ENCODE data around the gene PRPF4.
"Not testable (repeated sequence)": the region's sequence is repeated elsewhere in the genome, so short reads cannot be mapped to it uniquely, and the experiment has no call there.

PRPF4 gene

GRCh38 chr9:113231701-113232100 lies 43.8 kb upstream of the PRPF4 start:
- Histone ChIP-seq H3F3A (ENCODE audit: insufficient read depth, low read length) (no peaks in the 10 kb centered on the region), H3K27me3 (replicated peaks; ENCODE audit: insufficient read depth, low read length) (no peaks in the 10 kb centered on the region), H4K20me1 (ENCODE audit: insufficient read depth, low read length) (no peaks in the 10 kb centered on the region), H3K36me3 (replicated peaks; ENCODE audit: insufficient read depth, low read length) (no peaks in the 10 kb centered on the region), H3K4me1 (ENCODE audit: low read length) (no peaks in the 10 kb centered on the region), H2AFZ (ENCODE audit: low read length) (no peak overlapping the region), H3K4me2 (ENCODE audit: low read depth, low read length) (no peak overlapping the region), H3K9me3 (replicated peaks; ENCODE audit: insufficient read depth, low read length) (no peaks in the 10 kb centered on the region), H3K79me2 (ENCODE audit: low read length) (no peaks in the 10 kb centered on the region), H3K27ac (ENCODE audit: low read length) (no peak overlapping the region), H3K4me3 (ENCODE audit: low read length) (no peak overlapping the region), H3K9ac (ENCODE audit: low read length) (no peak overlapping the region), H3K9me2 (replicated peaks; ENCODE audit: insufficient read depth, low read length) (no peaks in the 10 kb centered on the region)
- no peak for DNase-seq
- TF ChIP-seq EZH2 (optimal IDR thresholded peaks at IDR 0.05; ENCODE audit: low read depth, low read length) (no peak), EZH2phosphoT487 (IDR thresholded peaks at IDR 0.05; ENCODE audit: low read length) (no peak), CTCF (IDR thresholded peaks at IDR 0.05; ENCODE audit: low read length) (no peak)

GRCh38 chr9:113235701-113236255 lies 39.7 kb upstream of the PRPF4 start:
- H4K20me1 ChIP-seq (ENCODE audit: insufficient read depth, low read length); H3K4me3 ChIP-seq (ENCODE audit: low read length); H3K9me2 ChIP-seq (replicated peaks; ENCODE audit: insufficient read depth, low read length); H3K4me2 ChIP-seq (ENCODE audit: low read depth, low read length); H3K27ac ChIP-seq (ENCODE audit: low read length); H3K79me2 ChIP-seq (ENCODE audit: low read length); DNase-seq; H3K27me3 ChIP-seq (replicated peaks; ENCODE audit: insufficient read depth, low read length); H3K9ac ChIP-seq (ENCODE audit: low read length); H3F3A ChIP-seq (ENCODE audit: insufficient read depth, low read length); H2AFZ ChIP-seq (ENCODE audit: low read length); H3K9me3 ChIP-seq (replicated peaks; ENCODE audit: insufficient read depth, low read length); H3K4me1 ChIP-seq (ENCODE audit: low read length); H3K36me3 ChIP-seq (replicated peaks; ENCODE audit: insufficient read depth, low read length): not testable (repeated sequence)

- no peaks in the 10 kb centered on the region for H3K9me3 ChIP-seq (replicated peaks; ENCODE audit: insufficient read depth, low read length)
- no peaks in the 10 kb centered on the region for H3K27me3 ChIP-seq (replicated peaks; ENCODE audit: insufficient read depth, low read length)
- H3K27ac ChIP-seq (ENCODE audit: low read length) = no peak overlapping the region
- H3K4me1 ChIP-seq (ENCODE audit: low read length) = no peaks in the 10 kb centered on the region
- H3F3A ChIP-seq (ENCODE audit: insufficient read depth, low read length) = no peaks in the 10 kb centered on the region
- no peaks in the 10 kb centered on the region for H3K79me2 ChIP-seq (ENCODE audit: low read length)
- no peak overlapping the region for H3K4me3 ChIP-seq (ENCODE audit: low read length)
- no peaks in the 10 kb centered on the region for H4K20me1 ChIP-seq (ENCODE audit: insufficient read depth, low read length)
- no peak overlapping the region for H3K9ac ChIP-seq (ENCODE audit: low read length)
- TF ChIP-seq EZH2 (optimal IDR thresholded peaks at IDR 0.05; ENCODE audit: low read depth, low read length) = no peak
- no peak for TF ChIP-seq CTCF (IDR thresholded peaks at IDR 0.05; ENCODE audit: low read length)
- DNase-seq = no peak
- H3K9me2 ChIP-seq (replicated peaks; ENCODE audit: insufficient read depth, low read length) = no peaks in the 10 kb centered on the region
- no peak overlapping the region for H3K4me2 ChIP-seq (ENCODE audit: low read depth, low read length)
- no peak overlapping the region for H2AFZ ChIP-seq (ENCODE audit: low read length)
- H3K36me3 ChIP-seq (replicated peaks; ENCODE audit: insufficient read depth, low read length) = no peaks in the 10 kb centered on the region
Observed at GRCh38 chr9:113237026-113237425, 38.4 kb upstream of the PRPF4 start.

GRCh38 chr9:113238202-113238858 lies 37.1 kb upstream of the PRPF4 start:
- Histone ChIP-seq H3K4me3 (ENCODE audit: low read length) (no peak overlapping the region), H3K4me1 (ENCODE audit: low read length) (no peaks in the 10 kb centered on the region), H3F3A (ENCODE audit: insufficient read depth, low read length) (no peaks in the 10 kb centered on the region), H3K79me2 (ENCODE audit: low read length) (no peaks in the 10 kb centered on the region), H3K9me3 (replicated peaks; ENCODE audit: insufficient read depth, low read length) (no peaks in the 10 kb centered on the region), H3K9me2 (replicated peaks; ENCODE audit: insufficient read depth, low read length) (no peaks in the 10 kb centered on the region), H3K27ac (ENCODE audit: low read length) (no peak overlapping the region), H3K4me2 (ENCODE audit: low read depth, low read length) (no peak overlapping the region), H4K20me1 (ENCODE audit: insufficient read depth, low read length) (no peaks in the 10 kb centered on the region), H3K27me3 (replicated peaks; ENCODE audit: insufficient read depth, low read length) (no peaks in the 10 kb centered on the region), H3K9ac (ENCODE audit: low read length) (no peak overlapping the region), H2AFZ (ENCODE audit: low read length) (no peak overlapping the region), H3K36me3 (replicated peaks; ENCODE audit: insufficient read depth, low read length) (no peaks in the 10 kb centered on the region)
- DNase-seq = no peak
- TF ChIP-seq EZH2 (optimal IDR thresholded peaks at IDR 0.05; ENCODE audit: low read depth, low read length) (no peak), EZH2phosphoT487 (IDR thresholded peaks at IDR 0.05; ENCODE audit: low read length) (no peak), CTCF (IDR thresholded peaks at IDR 0.05; ENCODE audit: low read length) (no peak)

Data from MM.1S (cell line).